HepG2 (cell line): Measurements from ENCODE around the gene ENDOD1. TPM values are rescaled to one million over a fixed set of nuclear protein-coding genes. Genes with fewer than 3 reads are reported as not detected.

Source experiments
- ATAC-seq: fragments of 200-7000 bp; cut with Tn5 transposase; 3 replicates; pipeline ENCODE4 v1.9.1; 2020; ENCODE audit warnings: mild to moderate bottlenecking, moderate library complexity
- BruUV-seq: library from RNA; stranded (reverse); fragments of 400-500 nt; replicated peaks from 2 replicates; lab custom pipeline; 2021; lab: Mats Ljungman, UMichigan
- CTCF ChIA-PET: fragments of 300-600 bp; formaldehyde crosslinking; extraction: SDS; loops from one replicate; lab custom pipeline; 2021; ENCODE audit warnings: low total read pairs, inconsistent platforms, low intra/inter-chr PET ratio; lab: Yijun Ruan, JAX
- POLR2A ChIA-PET: fragments of 350-600 bp; sonication (Branson Sonifier 250); formaldehyde crosslinking; loops from one replicate; lab custom pipeline; 2020; ENCODE audit warnings: antibody characterized with exemption, inconsistent platforms; lab: Yijun Ruan, JAX
- DNase-seq: peaks from one replicate; pipeline ENCODE4 v3.0.0-alpha.2; 2015; ENCODE audit warnings: low spot score
- FAIRE-seq: peaks from 3 replicates; lab custom pipeline; 2011; peaks lifted over from hg19 to GRCh38; lab: Jason Lieb, UNC
- H2AFZ ChIP-seq: one replicate; pipeline ENCODE4 v1.6.1; 2011; ENCODE audit warnings: low read length, inconsistent platforms
- H3K27ac ChIP-seq: fragments of 300-600 bp; 3 replicates; pipeline ENCODE4 v1.8.0; 2011; ENCODE audit warnings: mixed run types, mild to moderate bottlenecking, mixed read lengths, low read length, inconsistent platforms; ENCODE audit not compliant: insufficient read depth; ENCODE audit errors: extremely low read length
- H3K27me3 ChIP-seq, 2 experiments: fragments of 200-600 bp in 1 of 2; 2 replicates in 1 of 2; 3 replicates in 1 of 2; pipeline versions ENCODE4 v1.6.0 to v1.8.0; 2011; ENCODE audit warnings: low read length in 2 of 2, mild to moderate bottlenecking in 2 of 2, moderate library complexity in 2 of 2, inconsistent platforms in 1 of 2; ENCODE audit not compliant: insufficient read depth in 2 of 2, control insufficient read depth in 1 of 2
- H3K36me3 ChIP-seq, 2 experiments: fragments of 200-600 bp in 1 of 2; replicated peaks in 1 of 2; 2 replicates in 1 of 2; 3 replicates in 1 of 2; pipeline versions ENCODE4 v1.5.1 to v1.8.0; 2011; ENCODE audit warnings: low read length in 2 of 2, inconsistent platforms in 1 of 2; ENCODE audit not compliant: insufficient read depth in 2 of 2, control insufficient read depth in 1 of 2
- H3K4me1 ChIP-seq: 2 replicates; pipeline ENCODE4 v1.5.1; 2012; ENCODE audit warnings: low read length, inconsistent platforms; ENCODE audit not compliant: insufficient read depth
- H3K4me2 ChIP-seq: 2 replicates; pipeline ENCODE4 v1.6.0; 2011; ENCODE audit warnings: low read depth, low read length, inconsistent platforms
- H3K4me3 ChIP-seq, 3 experiments: fragments of 200-600 bp in 1 of 3; sonication (generic), shearing (Covaris generic) in 1 of 3; replicated peaks in 1 of 3; 2 replicates each; pipeline ENCODE4 v1.5.1; 2011 to 2016; ENCODE audit warnings: low read length in 3 of 3, inconsistent platforms in 2 of 3, low read depth in 2 of 3, mild to moderate bottlenecking in 2 of 3, control low read depth in 1 of 3, mixed read lengths in 1 of 3; ENCODE audit not compliant: insufficient read depth in 1 of 3
- H3K79me2 ChIP-seq: one replicate; pipeline ENCODE4 v1.6.1; 2011; ENCODE audit warnings: low read length, inconsistent platforms; ENCODE audit not compliant: insufficient read depth
- H3K9ac ChIP-seq: 2 replicates; pipeline ENCODE4 v1.6.0; 2011; ENCODE audit warnings: mild to moderate bottlenecking, low read depth, low read length, inconsistent platforms; ENCODE audit not compliant: insufficient read depth
- H3K9me3 ChIP-seq: 2 replicates; pipeline ENCODE4 v1.5.1; 2012; ENCODE audit warnings: mild to moderate bottlenecking, low read length
- H4K20me1 ChIP-seq: 2 replicates; pipeline ENCODE4 v1.6.0; 2011; ENCODE audit warnings: inconsistent platforms, mild to moderate bottlenecking, low read length, moderate library complexity; ENCODE audit not compliant: insufficient read depth
- FOXA3 ChIP-seq: IDR thresholded peaks from 2 replicates; pipeline ENCODE4 v1.6.1; 2016; ENCODE audit warnings: missing genetic modification reagents, missing compliant biosample characterization
- IKZF4 ChIP-seq: sonication (generic); formaldehyde crosslinking; IDR thresholded peaks from 2 replicates; pipeline ENCODE4 v1.5.1; 2020; ENCODE audit warnings: borderline replicate concordance, mild to moderate bottlenecking, low read depth, missing genetic modification reagents; ENCODE audit errors: not compliant biosample characterization
- KLF12 ChIP-seq: sonication (generic); formaldehyde crosslinking; IDR thresholded peaks from 2 replicates; pipeline ENCODE4 v1.4.0; 2020; ENCODE audit warnings: missing genetic modification reagents, borderline replicate concordance
- MIER2 ChIP-seq: IDR thresholded peaks from 2 replicates; pipeline ENCODE4 v1.6.1; 2016; ENCODE audit warnings: missing biosample characterization, missing genetic modification reagents
- NR3C1 ChIP-seq: sonication (generic); formaldehyde crosslinking; IDR thresholded peaks from 2 replicates; pipeline ENCODE4 v1.4.0; 2020; ENCODE audit warnings: missing genetic modification reagents
- REPIN1 ChIP-seq: sonication (generic); formaldehyde crosslinking; IDR thresholded peaks from 2 replicates; pipeline ENCODE4 v1.8.0; 2022; ENCODE audit warnings: missing genetic modification reagents, low read depth, mild to moderate bottlenecking, borderline replicate concordance
- TBX2 ChIP-seq: sonication (generic); formaldehyde crosslinking; IDR thresholded peaks from 2 replicates; pipeline ENCODE4 v1.5.0; 2020; ENCODE audit warnings: missing genetic modification reagents, mild to moderate bottlenecking, borderline replicate concordance
- THYN1 ChIP-seq: sonication (generic); formaldehyde crosslinking; IDR thresholded peaks from 2 replicates; pipeline ENCODE4 v1.8.1; 2023; ENCODE audit warnings: low read depth, mild to moderate bottlenecking, moderate library complexity, missing genetic modification reagents, borderline replicate concordance
- TSC22D2 ChIP-seq: sonication (generic); formaldehyde crosslinking; IDR thresholded peaks from 2 replicates; pipeline ENCODE4 v1.5.1; 2020; ENCODE audit warnings: missing genetic modification reagents, mild to moderate bottlenecking, borderline replicate concordance
- ZNF251 ChIP-seq: sonication (generic); formaldehyde crosslinking; IDR thresholded peaks from 2 replicates; pipeline ENCODE4 v1.9.0; 2021; ENCODE audit warnings: mild to moderate bottlenecking, missing genetic modification reagents
- ZNF280B ChIP-seq: sonication (generic); formaldehyde crosslinking; IDR thresholded peaks from 2 replicates; pipeline ENCODE4 v1.5.0; 2020; ENCODE audit warnings: missing genetic modification reagents, mild to moderate bottlenecking, borderline replicate concordance
- ZNF543 ChIP-seq: sonication (generic); formaldehyde crosslinking; IDR thresholded peaks from 2 replicates; pipeline ENCODE4 v1.4.0; 2020; ENCODE audit warnings: mild to moderate bottlenecking, missing genetic modification reagents
- in situ Hi-C: cut with HindIII; loops from 2 replicates; pipeline ENCODE4 v1.10.0; 2017; ENCODE audit warnings: low pct_unique_long_range_greater_than_20kb; ENCODE audit not compliant: extremely low pct_ligation_motif_present
- intact Hi-C: fragments of 100-400 bp; cut with micrococcal nuclease; formaldehyde crosslinking; loops from one replicate; pipeline ENCODE4 v1.10.0; 2022; ENCODE audit not compliant: unreplicated experiment
- polyA plus RNA-seq, 8 experiments: library from polyadenylated mRNA; depleted of rRNA in 3 of 8; stranded (reverse) in 7 of 8; unstranded in 1 of 8; fragments of >200 nt; fragmentation: Illumina TruSeq in 4 of 8; extraction: Trizol in 4 of 8; gene quantifications; 2 replicates each; pipeline versions ENCODE4 v1.2.1 to v1.2.3, GENCODE V29; 2011 to 2016; ENCODE audit warnings: low read depth in 4 of 8, missing spikeins in 1 of 8, mixed read lengths in 1 of 8; ENCODE audit not compliant: insufficient read depth in 1 of 8
- total RNA-seq, 5 experiments: library from RNA; depleted of rRNA; stranded (reverse); fragments of >200 nt; fragmentation: Illumina TruSeq; extraction: Trizol; gene quantifications; 2 replicates each; pipeline ENCODE4 v1.2.3, GENCODE V29; 2016; ENCODE audit warnings: low read depth in 1 of 5
- TF ChIP-seq, protein P1 (sequence below): sonication (generic); formaldehyde crosslinking; IDR thresholded peaks from 2 replicates; pipeline ENCODE4 v1.4.0; 2020; ENCODE audit warnings: missing genetic modification reagents
- TF ChIP-seq, protein P2 (sequence below): IDR thresholded peaks from 2 replicates; pipeline ENCODE4 v1.6.1; 2016; ENCODE audit warnings: low read depth, missing genetic modification reagents, missing compliant biosample characterization

Gene ENDOD1
- total and polyA plus RNA-seq, 2 of the 13 experiments (the other 11 are each of a cell fraction or from before 2014, with no cell fraction given) = 2.0 to 6.8 TPM

- Histone ChIP-seq H3K9ac (no peak overlapping the region), H3K27ac (no peak overlapping the region), H3K4me1 (peaks cover 44% of the 10 kb centered on the region), H2AFZ (no peak overlapping the region), H3K4me2 (no peak overlapping the region), H3K27me3 (0 out of 5 replicates have a peak, but pooled peaks cover 1 to 2% of the 10 kb centered on the region in 2 experiments), H3K36me3 (no peaks in the 10 kb centered on the region), H3K9me3 (no peaks in the 10 kb centered on the region), H3K4me3 (no peak overlapping the region), H4K20me1 (no peaks in the 10 kb centered on the region), H3K79me2 (no peaks in the 10 kb centered on the region)
- intact Hi-C loops = loop anchor here (2.0 kb wide), 1 partner anchor 59 kb away; no protein-coding TSS in a partner anchor
- TF ChIP-seq IKZF4 (CRISPR knock-in tag) = no peak
- no peak for TF ChIP-seq TSC22D2
- no peak for TF ChIP-seq KLF12 (CRISPR knock-in tag)
- no peak for TF ChIP-seq THYN1 (CRISPR knock-in tag)
- no peak for TF ChIP-seq TBX2 (CRISPR knock-in tag)
- no peak for TF ChIP-seq REPIN1 (CRISPR knock-in tag)
- TF ChIP-seq, protein P1, sequence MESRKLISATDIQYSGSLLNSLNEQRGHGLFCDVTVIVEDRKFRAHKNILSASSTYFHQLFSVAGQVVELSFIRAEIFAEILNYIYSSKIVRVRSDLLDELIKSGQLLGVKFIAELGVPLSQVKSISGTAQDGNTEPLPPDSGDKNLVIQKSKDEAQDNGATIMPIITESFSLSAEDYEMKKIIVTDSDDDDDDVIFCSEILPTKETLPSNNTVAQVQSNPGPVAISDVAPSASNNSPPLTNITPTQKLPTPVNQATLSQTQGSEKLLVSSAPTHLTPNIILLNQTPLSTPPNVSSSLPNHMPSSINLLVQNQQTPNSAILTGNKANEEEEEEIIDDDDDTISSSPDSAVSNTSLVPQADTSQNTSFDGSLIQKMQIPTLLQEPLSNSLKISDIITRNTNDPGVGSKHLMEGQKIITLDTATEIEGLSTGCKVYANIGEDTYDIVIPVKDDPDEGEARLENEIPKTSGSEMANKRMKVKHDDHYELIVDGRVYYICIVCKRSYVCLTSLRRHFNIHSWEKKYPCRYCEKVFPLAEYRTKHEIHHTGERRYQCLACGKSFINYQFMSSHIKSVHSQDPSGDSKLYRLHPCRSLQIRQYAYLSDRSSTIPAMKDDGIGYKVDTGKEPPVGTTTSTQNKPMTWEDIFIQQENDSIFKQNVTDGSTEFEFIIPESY (CRISPR knock-in tag) = no peak
- no peak for TF ChIP-seq ZNF251 (CRISPR knock-in tag)
- TF ChIP-seq NR3C1 (CRISPR knock-in tag) = no peak
- no peak for TF ChIP-seq ZNF543 (CRISPR knock-in tag)
- TF ChIP-seq ZNF280B = no peak
- TF ChIP-seq FOXA3 (CRISPR knock-in tag) = no peak
- TF ChIP-seq, protein P2, sequence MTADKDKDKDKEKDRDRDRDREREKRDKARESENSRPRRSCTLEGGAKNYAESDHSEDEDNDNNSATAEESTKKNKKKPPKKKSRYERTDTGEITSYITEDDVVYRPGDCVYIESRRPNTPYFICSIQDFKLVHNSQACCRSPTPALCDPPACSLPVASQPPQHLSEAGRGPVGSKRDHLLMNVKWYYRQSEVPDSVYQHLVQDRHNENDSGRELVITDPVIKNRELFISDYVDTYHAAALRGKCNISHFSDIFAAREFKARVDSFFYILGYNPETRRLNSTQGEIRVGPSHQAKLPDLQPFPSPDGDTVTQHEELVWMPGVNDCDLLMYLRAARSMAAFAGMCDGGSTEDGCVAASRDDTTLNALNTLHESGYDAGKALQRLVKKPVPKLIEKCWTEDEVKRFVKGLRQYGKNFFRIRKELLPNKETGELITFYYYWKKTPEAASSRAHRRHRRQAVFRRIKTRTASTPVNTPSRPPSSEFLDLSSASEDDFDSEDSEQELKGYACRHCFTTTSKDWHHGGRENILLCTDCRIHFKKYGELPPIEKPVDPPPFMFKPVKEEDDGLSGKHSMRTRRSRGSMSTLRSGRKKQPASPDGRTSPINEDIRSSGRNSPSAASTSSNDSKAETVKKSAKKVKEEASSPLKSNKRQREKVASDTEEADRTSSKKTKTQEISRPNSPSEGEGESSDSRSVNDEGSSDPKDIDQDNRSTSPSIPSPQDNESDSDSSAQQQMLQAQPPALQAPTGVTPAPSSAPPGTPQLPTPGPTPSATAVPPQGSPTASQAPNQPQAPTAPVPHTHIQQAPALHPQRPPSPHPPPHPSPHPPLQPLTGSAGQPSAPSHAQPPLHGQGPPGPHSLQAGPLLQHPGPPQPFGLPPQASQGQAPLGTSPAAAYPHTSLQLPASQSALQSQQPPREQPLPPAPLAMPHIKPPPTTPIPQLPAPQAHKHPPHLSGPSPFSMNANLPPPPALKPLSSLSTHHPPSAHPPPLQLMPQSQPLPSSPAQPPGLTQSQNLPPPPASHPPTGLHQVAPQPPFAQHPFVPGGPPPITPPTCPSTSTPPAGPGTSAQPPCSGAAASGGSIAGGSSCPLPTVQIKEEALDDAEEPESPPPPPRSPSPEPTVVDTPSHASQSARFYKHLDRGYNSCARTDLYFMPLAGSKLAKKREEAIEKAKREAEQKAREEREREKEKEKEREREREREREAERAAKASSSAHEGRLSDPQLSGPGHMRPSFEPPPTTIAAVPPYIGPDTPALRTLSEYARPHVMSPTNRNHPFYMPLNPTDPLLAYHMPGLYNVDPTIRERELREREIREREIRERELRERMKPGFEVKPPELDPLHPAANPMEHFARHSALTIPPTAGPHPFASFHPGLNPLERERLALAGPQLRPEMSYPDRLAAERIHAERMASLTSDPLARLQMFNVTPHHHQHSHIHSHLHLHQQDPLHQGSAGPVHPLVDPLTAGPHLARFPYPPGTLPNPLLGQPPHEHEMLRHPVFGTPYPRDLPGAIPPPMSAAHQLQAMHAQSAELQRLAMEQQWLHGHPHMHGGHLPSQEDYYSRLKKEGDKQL (CRISPR knock-in tag) = no peak
- TF ChIP-seq MIER2 (CRISPR knock-in tag) = no peak
- FAIRE-seq = no peak
- CTCF ChIA-PET = no interaction called here
- BruUV-seq = TSS peak; percentile 47
- POLR2A ChIA-PET = interaction anchor here (3.6 kb wide), 1 partner anchor 24 kb away, joined by 48 read pairs; the partner anchor contains the start of gene SRSF8
- in situ Hi-C loops = loop anchor here (25.0 kb wide), 1 partner anchor 146 kb away; the partner anchor contains the start of gene SESN3
- no peak for DNase-seq
- no peak for ATAC-seq
Observed at GRCh38 chr11:95091663-95092180, 2.1 kb downstream of the ENDOD1 start.
